Smooth muscle cell (in vitro differentiated cells): ENCODE results near the gene PRKAG2. TPM values are rescaled to one million over a fixed set of nuclear protein-coding genes. Genes with fewer than 3 reads are reported as not detected.

Experiments used
- DNase-seq: peaks from one replicate; lab custom pipeline; 2025; ENCODE audit not compliant: unreplicated experiment; lab: John Stamatoyannopoulos, UW
- H2AFZ ChIP-seq: fragments of 200-600 bp; sonication (generic); 2 replicates; pipeline ENCODE4 v1.6.0; 2016; ENCODE audit warnings: antibody characterized with exemption, low read depth, mild to moderate bottlenecking
- H3F3A ChIP-seq: fragments of 200-600 bp; sonication (generic); 2 replicates; pipeline ENCODE4 v1.6.0; 2017; ENCODE audit warnings: antibody characterized with exemption, low read depth
- H3K27ac ChIP-seq: fragments of 200-600 bp; sonication (generic); 2 replicates; pipeline ENCODE4 v1.5.1; 2016; ENCODE audit warnings: low read depth, mild to moderate bottlenecking
- H3K27me3 ChIP-seq: fragments of 200-600 bp; sonication (generic); 2 replicates; pipeline ENCODE4 v1.6.1; 2016; ENCODE audit warnings: low read depth, mild to moderate bottlenecking
- H3K36me3 ChIP-seq: fragments of 200-600 bp; sonication (generic); 2 replicates; pipeline ENCODE4 v1.5.1; 2016; ENCODE audit warnings: low read depth
- H3K4me1 ChIP-seq: fragments of 200-600 bp; sonication (generic); 2 replicates; pipeline ENCODE4 v1.5.1; 2016; ENCODE audit warnings: low read depth
- H3K4me2 ChIP-seq: fragments of 200-600 bp; sonication (generic); 2 replicates; pipeline ENCODE4 v1.6.0; 2016; ENCODE audit warnings: mild to moderate bottlenecking
- H3K4me3 ChIP-seq: fragments of 200-600 bp; sonication (generic); 2 replicates; pipeline ENCODE4 v1.5.1; 2016; ENCODE audit warnings: mild to moderate bottlenecking
- H3K79me2 ChIP-seq: fragments of 200-600 bp; sonication (generic); 2 replicates; pipeline ENCODE4 v1.6.0; 2016; ENCODE audit warnings: low read depth, mild to moderate bottlenecking
- H3K9ac ChIP-seq: fragments of 200-600 bp; sonication (generic); 2 replicates; pipeline ENCODE4 v1.6.0; 2016; ENCODE audit warnings: low read depth
- H3K9me3 ChIP-seq: fragments of 200-600 bp; sonication (generic); replicated peaks from 2 replicates; pipeline ENCODE4 v1.5.1; 2016; ENCODE audit warnings: low read depth
- H4K20me1 ChIP-seq: fragments of 200-600 bp; sonication (generic); 2 replicates; pipeline ENCODE4 v1.6.0; 2016; ENCODE audit warnings: low read depth
- CTCF ChIP-seq: fragments of 200-600 bp; sonication (generic); IDR thresholded peaks from 2 replicates; pipeline ENCODE4 v1.5.1; 2017; ENCODE audit warnings: borderline replicate concordance, mild to moderate bottlenecking, antibody characterized with exemption; ENCODE audit not compliant: insufficient read depth, poor library complexity, severe bottlenecking
- WGBS: methylation state at CpG from one replicate; pipeline ENCODE4 v1.1.7; 2016; ENCODE audit warnings: low lambda C conversion rate; 5-methylcytosine and 5-hydroxymethylcytosine counted together
- polyA plus RNA-seq: library from polyadenylated mRNA; unstranded; fragments of >200 nt; fragmentation: Nextera tagmentation; extraction: Ambion mirVana; gene quantifications from 2 replicates; pipeline ENCODE4 v1.2.1, GENCODE V29; 2016
- total RNA-seq: library from RNA; depleted of rRNA; stranded (reverse); fragments of >200 nt; gene quantifications from 2 replicates; pipeline ENCODE4 v1.2.3, GENCODE V29; 2014

PRKAG2 gene
- total and polyA plus RNA-seq, 2 experiments from 2014 or later = 3.5 to 3.9 TPM

- Histone ChIP-seq H4K20me1 (no peaks in the 10 kb centered on the region), H3K4me2 (no peak overlapping the region), H3K4me3 (no peak overlapping the region), H3K27ac (no peak overlapping the region), H3K79me2 (no peaks in the 10 kb centered on the region), H3K27me3 (no peaks in the 10 kb centered on the region), H3K4me1 (no peaks in the 10 kb centered on the region), H3F3A (no peaks in the 10 kb centered on the region), H3K9ac (no peak overlapping the region), H3K36me3 (no peaks in the 10 kb centered on the region), H3K9me3 (no peaks in the 10 kb centered on the region), H2AFZ (no peak overlapping the region)
- WGBS = 86% methylated on average over 14 of the region's 14 CpGs
- no peak for DNase-seq
- TF ChIP-seq CTCF = no peak
These were observed 20.8 kb downstream of the PRKAG2 start for GRCh38 chr7:151856098-151856497.

DNA sequence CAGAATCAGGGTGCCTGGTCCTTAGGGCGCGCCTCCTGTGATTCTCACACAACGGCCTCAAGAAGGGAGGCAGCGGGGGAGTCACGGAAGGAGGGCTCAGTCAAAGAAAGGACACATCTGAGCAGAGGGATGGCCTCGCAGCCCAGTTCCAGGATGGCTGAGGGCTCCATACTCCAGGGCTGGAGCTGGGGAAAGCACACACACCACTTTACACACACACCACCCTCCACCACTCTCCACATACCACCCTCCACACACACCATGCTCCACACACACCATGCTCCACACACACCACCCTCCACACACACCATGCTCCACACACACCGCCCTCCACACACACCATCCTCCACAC, 22.2 kb downstream of the PRKAG2 start:
- Histone ChIP-seq H3K79me2 (no peaks in the 10 kb centered on the region), H3K4me2 (no peak overlapping the region), H3K27ac (no peak overlapping the region), H3K4me1 (no peaks in the 10 kb centered on the region), H3K27me3 (no peaks in the 10 kb centered on the region), H4K20me1 (no peaks in the 10 kb centered on the region), H3F3A (no peaks in the 10 kb centered on the region), H3K4me3 (no peak overlapping the region), H3K9me3 (no peaks in the 10 kb centered on the region), H3K36me3 (no peaks in the 10 kb centered on the region), H2AFZ (no peak overlapping the region), H3K9ac (no peak overlapping the region)
- TF ChIP-seq CTCF = no peak
- 97% methylated on average over 6 of the region's 7 CpGs for WGBS
- no peak for DNase-seq

GRCh38 chr7:151853896-151854719, 22.8 kb downstream of the PRKAG2 start:
- Histone ChIP-seq H3K4me2 (no peak overlapping the region), H3F3A (no peaks in the 10 kb centered on the region), H3K9ac (no peak overlapping the region), H3K9me3 (no peaks in the 10 kb centered on the region), H3K4me1 (no peaks in the 10 kb centered on the region), H4K20me1 (no peaks in the 10 kb centered on the region), H3K27me3 (no peaks in the 10 kb centered on the region), H3K27ac (no peak overlapping the region), H2AFZ (no peak overlapping the region), H3K36me3 (no peaks in the 10 kb centered on the region), H3K79me2 (no peaks in the 10 kb centered on the region), H3K4me3 (no peak overlapping the region)
- TF ChIP-seq CTCF = no peak
- DNase-seq = no peak
- 77% methylated on average over 18 of the region's 18 CpGs for WGBS
